A673 (cell line): ENCODE measurements around the gene NKD2. TPM values are rescaled to one million over a fixed set of nuclear protein-coding genes. Genes with fewer than 3 reads are reported as not detected.

Source experiments
- BruUV-seq: library from RNA; stranded (reverse); fragments of 400-500 nt; replicated peaks from 2 replicates; lab custom pipeline; 2021; lab: Mats Ljungman, UMichigan
- CTCF ChIA-PET: fragments of 300-600 bp; sonication (Branson Sonifier 250); formaldehyde crosslinking; loops from one replicate; lab custom pipeline; 2022; ENCODE audit warnings: antibody characterized with exemption; lab: Charles Lee
- POLR2A ChIA-PET: fragments of 300-600 bp; sonication (Branson Sonifier 250); formaldehyde crosslinking; loops from one replicate; lab custom pipeline; 2022; ENCODE audit warnings: antibody characterized with exemption; ENCODE audit not compliant: low non-redundant PET; lab: Charles Lee
- DNase-seq: peaks from one replicate; pipeline ENCODE4 v3.0.0-alpha.2; 2015; ENCODE audit warnings: low spot score
- H3K27ac ChIP-seq: fragments of 200-600 bp; sonication (generic); 2 replicates; pipeline ENCODE4 v1.5.1; 2016; ENCODE audit warnings: mixed run types, low read depth, mild to moderate bottlenecking, mixed read lengths, antibody characterized with exemption, low read length; ENCODE audit not compliant: poor library complexity, severe bottlenecking
- H3K27me3 ChIP-seq: fragments of 200-600 bp; sonication (generic); replicated peaks from 2 replicates; pipeline ENCODE4 v1.6.1; 2017; ENCODE audit warnings: mixed run types, low read depth, mild to moderate bottlenecking, mixed read lengths, antibody characterized with exemption, low read length; ENCODE audit not compliant: insufficient read depth, poor library complexity
- H3K36me3 ChIP-seq: fragments of 200-600 bp; sonication (generic); 2 replicates; pipeline ENCODE4 v1.6.1; 2016; ENCODE audit warnings: mixed run types, mild to moderate bottlenecking, mixed read lengths, antibody characterized with exemption, low read length; ENCODE audit not compliant: insufficient read depth, poor library complexity, severe bottlenecking
- H3K4me1 ChIP-seq: fragments of 200-600 bp; sonication (generic); 2 replicates; pipeline ENCODE4 v1.6.1; 2017; ENCODE audit warnings: mixed run types, mild to moderate bottlenecking, mixed read lengths, antibody characterized with exemption, low read length; ENCODE audit not compliant: insufficient read depth, poor library complexity, severe bottlenecking
- H3K4me3 ChIP-seq: fragments of 200-600 bp; sonication (generic); 2 replicates; pipeline ENCODE4 v1.5.1; 2016; ENCODE audit warnings: low read depth, mixed run types, mild to moderate bottlenecking, mixed read lengths, low read length; ENCODE audit not compliant: poor library complexity, severe bottlenecking
- H3K9me3 ChIP-seq: fragments of 200-600 bp; sonication (generic); 2 replicates; pipeline ENCODE4 v1.6.1; 2016; ENCODE audit warnings: mixed run types, low read depth, mild to moderate bottlenecking, mixed read lengths, antibody characterized with exemption, low read length; ENCODE audit not compliant: poor library complexity, severe bottlenecking
- EZH2 ChIP-seq: fragments of 200-600 bp; sonication (generic); IDR thresholded peaks from 2 replicates; pipeline ENCODE4 v1.6.1; 2017; ENCODE audit warnings: borderline replicate concordance, low read depth, mild to moderate bottlenecking, mixed read lengths, antibody characterized with exemption, low read length; ENCODE audit not compliant: poor library complexity, severe bottlenecking
- intact Hi-C: fragments of 100-400 bp; cut with micrococcal nuclease; formaldehyde crosslinking; loops from one replicate; pipeline ENCODE4 v1.10.0; 2022; ENCODE audit not compliant: unreplicated experiment
- total RNA-seq: library from RNA; stranded (reverse); gene quantifications from 2 replicates; pipeline ENCODE4 v1.2.3, GENCODE V29; 2021
- TF ChIP-seq, protein P1 (sequence below): fragments of 300-800, 200-600 bp; sonication (generic); conservative IDR thresholded peaks from 2 replicates; pipeline ENCODE4 v1.5.1; 2017; ENCODE audit warnings: low read depth, mild to moderate bottlenecking, antibody characterized with exemption, low read length, moderate library complexity, mixed read lengths

The NKD2 gene
- total RNA-seq, 1 experiment from 2014 or later, result 23.5 TPM

DNA sequence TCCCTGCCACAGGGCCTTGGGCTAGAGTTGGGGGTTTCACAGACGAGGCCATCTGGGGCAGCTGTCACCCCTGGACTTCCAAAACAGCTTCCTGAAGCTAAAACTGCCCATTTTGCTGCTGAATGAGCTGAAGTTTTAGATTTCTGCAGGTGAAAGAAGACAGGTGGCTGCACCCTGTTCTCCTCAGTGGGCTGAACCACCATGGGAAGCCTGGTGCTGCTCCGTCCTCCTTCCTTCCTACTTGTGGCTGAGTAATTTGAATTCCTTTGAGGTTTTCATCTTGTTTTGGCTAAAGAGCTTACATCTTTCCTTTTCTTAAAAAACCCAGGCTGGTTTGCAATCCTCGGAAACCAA is 5.3 kb downstream of the NKD2 start:
- ChIA-PET POLR2A (no interaction called here), CTCF (no interaction called here)
- H3K27me3 ChIP-seq, result no peaks in the 10 kb centered on the region
- intact Hi-C loops, result no loop called here
- H3K27ac ChIP-seq, result no peak overlapping the region
- H3K9me3 ChIP-seq, result no peaks in the 10 kb centered on the region
- no peak for TF ChIP-seq EZH2
- TF ChIP-seq, protein P1, sequence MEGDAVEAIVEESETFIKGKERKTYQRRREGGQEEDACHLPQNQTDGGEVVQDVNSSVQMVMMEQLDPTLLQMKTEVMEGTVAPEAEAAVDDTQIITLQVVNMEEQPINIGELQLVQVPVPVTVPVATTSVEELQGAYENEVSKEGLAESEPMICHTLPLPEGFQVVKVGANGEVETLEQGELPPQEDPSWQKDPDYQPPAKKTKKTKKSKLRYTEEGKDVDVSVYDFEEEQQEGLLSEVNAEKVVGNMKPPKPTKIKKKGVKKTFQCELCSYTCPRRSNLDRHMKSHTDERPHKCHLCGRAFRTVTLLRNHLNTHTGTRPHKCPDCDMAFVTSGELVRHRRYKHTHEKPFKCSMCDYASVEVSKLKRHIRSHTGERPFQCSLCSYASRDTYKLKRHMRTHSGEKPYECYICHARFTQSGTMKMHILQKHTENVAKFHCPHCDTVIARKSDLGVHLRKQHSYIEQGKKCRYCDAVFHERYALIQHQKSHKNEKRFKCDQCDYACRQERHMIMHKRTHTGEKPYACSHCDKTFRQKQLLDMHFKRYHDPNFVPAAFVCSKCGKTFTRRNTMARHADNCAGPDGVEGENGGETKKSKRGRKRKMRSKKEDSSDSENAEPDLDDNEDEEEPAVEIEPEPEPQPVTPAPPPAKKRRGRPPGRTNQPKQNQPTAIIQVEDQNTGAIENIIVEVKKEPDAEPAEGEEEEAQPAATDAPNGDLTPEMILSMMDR, result no peak
- no peak overlapping the region for H3K4me3 ChIP-seq
- no peak for DNase-seq
- peaks cover 2% of the 10 kb centered on the region for H3K36me3 ChIP-seq
- H3K4me1 ChIP-seq, result peaks cover 7% of the 10 kb centered on the region
- BruUV-seq, result no TSS peak

DNA sequence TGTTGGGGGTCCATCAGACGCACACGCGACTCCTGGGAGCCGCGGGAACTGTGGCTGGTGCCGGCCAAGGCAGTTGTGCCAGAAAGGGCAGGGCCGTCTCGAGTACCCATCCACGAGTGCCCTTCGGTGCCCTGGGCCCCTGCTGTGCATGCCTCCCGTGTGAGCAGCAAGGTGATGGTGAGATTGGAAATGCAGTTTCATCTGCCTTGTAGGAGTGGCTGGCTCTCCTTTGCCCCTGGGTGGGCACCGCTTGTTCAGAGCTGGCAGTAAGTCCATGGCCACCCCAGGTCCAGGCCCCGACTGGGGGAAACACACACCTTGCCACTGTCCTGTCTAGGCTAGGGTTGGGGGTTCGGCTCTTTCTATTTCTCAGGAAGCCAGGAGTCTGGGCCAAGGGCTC is 5.7 kb downstream of the NKD2 start:
- Histone ChIP-seq H3K36me3 (peaks cover 2% of the 10 kb centered on the region), H3K9me3 (no peaks in the 10 kb centered on the region), H3K4me1 (peaks cover 10% of the 10 kb centered on the region), H3K27me3 (no peaks in the 10 kb centered on the region), H3K4me3 (no peak overlapping the region), H3K27ac (no peak overlapping the region)
- no TSS peak for BruUV-seq
- intact Hi-C loops, result no loop called here
- TF ChIP-seq, protein P1, result no peak
- no peak for TF ChIP-seq EZH2
- no peak for DNase-seq
- CTCF ChIA-PET, result no interaction called here
- POLR2A ChIA-PET, result no interaction called here

DNA sequence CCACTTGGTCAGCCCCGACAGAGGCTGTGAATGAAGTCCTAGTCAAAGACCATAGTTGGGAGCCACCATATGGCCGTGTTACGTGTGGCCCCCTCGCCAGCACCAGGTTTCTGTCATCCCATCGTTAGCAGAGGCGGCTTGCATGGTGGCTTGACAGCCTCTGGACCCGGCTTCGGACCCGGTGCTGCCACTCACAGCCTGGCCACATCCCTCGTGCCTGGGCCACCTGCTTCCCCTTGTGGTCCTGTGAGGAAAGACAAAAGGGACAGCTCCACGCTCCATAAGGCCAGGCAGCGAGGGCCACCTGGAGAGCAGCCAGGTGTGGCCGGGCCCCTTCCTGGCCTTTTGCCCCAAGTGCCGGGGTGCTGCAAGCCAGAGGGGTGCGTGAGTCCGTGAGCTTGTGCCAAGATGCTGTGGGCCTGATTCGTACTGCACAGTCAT is 6.2 kb downstream of the NKD2 start:
- no peak for DNase-seq
- Histone ChIP-seq H3K27ac (no peak overlapping the region), H3K4me3 (no peak overlapping the region), H3K27me3 (no peaks in the 10 kb centered on the region), H3K9me3 (no peaks in the 10 kb centered on the region), H3K36me3 (peaks cover 2% of the 10 kb centered on the region), H3K4me1 (peaks cover 14% of the 10 kb centered on the region)
- BruUV-seq, result no TSS peak
- no peak for TF ChIP-seq EZH2
- TF ChIP-seq, protein P1, result no peak
- intact Hi-C loops, result no loop called here
- POLR2A ChIA-PET, result no interaction called here
- CTCF ChIA-PET, result no interaction called here
